Measurements from ENCODE around the gene HECTD4. TPM values are rescaled to one million over a fixed set of nuclear protein-coding genes. Genes with fewer than 3 reads are reported as not detected.

HECTD4 gene
- total and polyA plus RNA-seq, 9 of the 15 experiments (the other 6 are each of a cell fraction or from before 2014, with no cell fraction given), result 3.5 to 33.3 (median 13.5) TPM

DNA sequence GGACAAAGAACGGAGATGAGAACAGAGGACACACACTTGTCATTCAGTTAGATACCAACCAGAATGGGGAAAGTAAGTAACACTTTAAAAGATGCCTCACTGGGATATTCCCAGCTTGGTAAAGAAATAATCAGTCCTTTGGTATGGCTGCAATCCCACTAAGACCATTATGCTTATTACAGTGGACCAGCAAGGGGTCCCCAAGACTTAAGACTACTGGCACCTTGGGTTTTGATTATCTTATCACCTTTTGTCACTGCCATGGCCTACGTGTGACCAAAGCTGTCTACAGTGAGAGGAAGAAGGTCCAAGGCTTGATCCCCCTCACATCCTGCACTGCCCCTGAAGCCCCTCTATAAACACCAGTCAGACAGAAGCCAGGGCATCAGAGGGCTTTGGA lies 191.0 kb downstream of the HECTD4 start (continued):
- TF ChIP-seq PCBP1 (IDR thresholded peaks at IDR 0.05; ENCODE audit: low read depth, low read length, poor library complexity, severe bottlenecking) (no peak), NCOA2 (IDR thresholded peaks at IDR 0.05; ENCODE audit: partially characterized antibody in 2 of 2) (no peak), EP300 (IDR thresholded peaks at IDR 0.05; ENCODE audit: low read length) (no peak), ZNF79 (CRISPR knock-in tag; IDR thresholded peaks at IDR 0.05; ENCODE audit: low read depth) (no peak), XRCC5 (IDR thresholded peaks at IDR 0.05; ENCODE audit: low read depth, low read length) (no peak), SREBF1 (IDR thresholded peaks at IDR 0.05; ENCODE audit: borderline replicate concordance, low read depth, low read length) (no peak), TRIM28 (IDR thresholded peaks at IDR 0.05) (no peak), ZNF41 (CRISPR knock-in tag; conservative IDR thresholded peaks at IDR 0.05) (no peak)
- TF ChIP-seq, protein P1, sequence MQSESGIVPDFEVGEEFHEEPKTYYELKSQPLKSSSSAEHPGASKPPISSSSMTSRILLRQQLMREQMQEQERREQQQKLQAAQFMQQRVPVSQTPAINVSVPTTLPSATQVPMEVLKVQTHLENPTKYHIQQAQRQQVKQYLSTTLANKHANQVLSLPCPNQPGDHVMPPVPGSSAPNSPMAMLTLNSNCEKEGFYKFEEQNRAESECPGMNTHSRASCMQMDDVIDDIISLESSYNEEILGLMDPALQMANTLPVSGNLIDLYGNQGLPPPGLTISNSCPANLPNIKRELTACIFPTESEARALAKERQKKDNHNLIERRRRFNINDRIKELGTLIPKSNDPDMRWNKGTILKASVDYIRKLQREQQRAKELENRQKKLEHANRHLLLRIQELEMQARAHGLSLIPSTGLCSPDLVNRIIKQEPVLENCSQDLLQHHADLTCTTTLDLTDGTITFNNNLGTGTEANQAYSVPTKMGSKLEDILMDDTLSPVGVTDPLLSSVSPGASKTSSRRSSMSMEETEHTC (IDR thresholded peaks at IDR 0.05), result no peak

DNA sequence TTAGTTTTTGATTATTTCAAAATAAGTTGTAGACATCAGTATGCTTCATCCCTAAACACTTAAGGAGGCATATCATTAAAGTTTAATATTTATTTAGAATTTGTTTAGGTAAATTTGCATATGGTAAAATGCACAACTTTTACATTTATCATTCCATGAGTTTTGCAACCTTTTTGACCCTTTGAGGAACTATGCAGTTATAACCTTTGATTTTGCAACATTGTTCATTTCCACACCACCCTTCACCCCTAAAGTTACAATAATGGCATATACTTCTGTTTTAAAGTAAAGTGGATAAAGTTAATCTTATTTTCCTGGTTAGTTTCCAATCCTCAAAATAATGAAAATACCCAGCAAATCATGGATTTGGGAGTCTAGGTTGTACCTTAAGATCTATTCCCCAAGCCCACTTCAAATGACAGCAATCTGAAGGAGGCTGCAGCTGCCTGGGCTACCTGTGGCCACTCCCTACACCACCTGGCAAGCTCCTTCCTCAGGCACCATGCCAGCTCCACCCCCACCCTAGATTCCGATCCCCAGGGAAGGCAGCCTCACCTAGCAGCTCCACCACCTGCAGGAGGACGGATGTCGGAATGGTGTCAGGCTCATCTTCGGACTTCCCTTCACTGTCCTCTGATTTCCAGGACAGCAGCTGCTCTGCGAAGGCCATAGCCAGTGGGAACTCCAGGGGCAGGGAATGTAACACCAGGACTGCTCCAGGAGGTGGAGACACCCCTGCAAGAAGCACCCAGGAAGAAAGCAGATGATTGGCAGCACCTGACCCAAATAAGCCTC lies 191.8 kb downstream of the HECTD4 start:
- H2AFZ ChIP-seq (ENCODE audit: low read depth, low read length), result no peak overlapping the region
- H3K27me3 ChIP-seq (ENCODE audit: control insufficient read depth in 2 of 2, insufficient read depth in 2 of 2, low read length in 2 of 2), result no peaks in the 10 kb centered on the region
- no peaks in the 10 kb centered on the region for H3K9me3 ChIP-seq (replicated peaks; ENCODE audit: control insufficient read depth, insufficient read depth, low read depth, low read length)
- TF ChIP-seq MYBL2 (IDR thresholded peaks at IDR 0.05; ENCODE audit: low read depth) (no peak), MYBL2 (CRISPR knock-in tag; IDR thresholded peaks at IDR 0.05; ENCODE audit: borderline replicate concordance) (no peak)
- BruUV-seq (replicated peaks), result no TSS peak
- H3K79me2 ChIP-seq (ENCODE audit: control insufficient read depth, insufficient read depth, low read length), result no peaks in the 10 kb centered on the region
- H3K36me3 ChIP-seq (ENCODE audit: control insufficient read depth, insufficient read depth, low read length), result peaks cover 57% of the 10 kb centered on the region; the same call in 2 of the 3 replicates
- FAIRE-seq (no peak), DNase-seq (ENCODE audit: extremely low read depth in 1 of 4, low spot score in 3 of 4) (no peak), ATAC-seq (no peak)
- 88% methylated on average over 5 of the region's 5 CpGs for WGBS (ENCODE audit: insufficient coverage, low coverage, missing lambda C conversion rate)
- no peak overlapping the region for H3K4me2 ChIP-seq (ENCODE audit: insufficient read depth, low read length)
- in situ Hi-C loops (cut with MboI), result no loop called here
- POLR2A ChIA-PET, result interaction anchor here (0.7 kb wide), 1 partner anchor 12 kb away, joined by 3 read pairs; no protein-coding TSS in a partner anchor
- peak overlapping the region in 1 of 2 experiments; percentile 80; a peak in 2 of 4 replicates for H3K9ac ChIP-seq (ENCODE audit: insufficient read depth in 1 of 2, low read depth in 2 of 2, low read length in 2 of 2)
- H3K9me1 ChIP-seq (ENCODE audit: control insufficient read depth, insufficient read depth, low read length), result no peaks in the 10 kb centered on the region
- H3K27ac ChIP-seq (ENCODE audit: extremely low read depth, low read depth, low read length), result no peak overlapping the region
- no peaks in the 10 kb centered on the region for H4K20me1 ChIP-seq (replicated peaks; ENCODE audit: control insufficient read depth, insufficient read depth, low read length)
- CTCF ChIA-PET (ENCODE audit: low intra/inter-chr PET ratio), result no interaction called here
- intact Hi-C loops (cut with micrococcal nuclease), result no loop called here
- no peak overlapping the region for H3K4me3 ChIP-seq
- H3K4me1 ChIP-seq (replicated peaks in 1 of 2; ENCODE audit: control insufficient read depth in 2 of 2, insufficient read depth in 2 of 2, low read length in 2 of 2), result no peaks in the 10 kb centered on the region

All from K562 (cell line).